ENCODE measurements around the gene WRAP73. TPM values are rescaled to one million over a fixed set of nuclear protein-coding genes. Genes with fewer than 3 reads are reported as not detected.

WRAP73 gene
- total and polyA plus RNA-seq, 2 experiments from 2014 or later = 22.6 to 43.3 TPM

DNA sequence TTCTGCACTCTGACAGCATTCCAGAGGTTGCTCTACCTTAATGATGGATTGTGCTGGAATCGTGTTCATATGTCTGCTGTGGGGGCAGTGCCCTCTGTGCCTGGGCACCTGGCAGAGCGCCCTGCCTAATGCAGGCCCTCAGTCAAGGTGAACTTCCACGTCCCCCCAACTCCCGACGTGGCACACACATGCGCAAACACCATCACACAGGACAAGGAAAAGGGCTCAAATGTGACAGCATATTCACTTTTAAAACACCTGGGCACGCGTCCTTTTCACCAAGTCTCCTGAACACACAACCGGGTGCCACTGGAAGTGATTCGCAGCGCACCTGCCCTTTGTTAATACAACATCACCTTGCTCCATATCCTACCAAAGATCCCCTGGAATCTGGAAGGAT lies 13.4 kb downstream of the WRAP73 start:
- Histone ChIP-seq H3K9me2 (ENCODE audit: insufficient read depth) (no peaks in the 10 kb centered on the region), H3K4me1 (ENCODE audit: insufficient read depth) (no peaks in the 10 kb centered on the region), H3K36me3 (ENCODE audit: insufficient read depth) (peaks cover 13% of the 10 kb centered on the region; the same call in 1 of the 2 replicates), H2AFZ (no peak overlapping the region), H3K4me3 (no peak overlapping the region), H4K20me1 (replicated peaks; ENCODE audit: insufficient read depth) (peaks cover 3% of the 10 kb centered on the region; the same call in 1 of the 2 replicates), H3F3A (replicated peaks; ENCODE audit: low read depth) (no peaks in the 10 kb centered on the region; the same call in 1 of the 2 replicates), H3K79me2 (replicated peaks; ENCODE audit: insufficient read depth) (peaks cover under 1% of the 10 kb centered on the region; the same call in 1 of the 2 replicates), H3K27me3 (ENCODE audit: insufficient read depth) (no peaks in the 10 kb centered on the region), H3K4me2 (no peak overlapping the region), H3K27ac (ENCODE audit: low read depth) (no peak overlapping the region)
- DNase-seq (ENCODE audit: low spot score) = no peak
- Mint-ChIP-seq H3K36me3 (ENCODE audit: low read depth) (peaks cover 35% of the 10 kb centered on the region), H3K4me1 (peaks cover 3% of the 10 kb centered on the region; the same call in 2 of the 3 replicates), H3K4me3 (no peak overlapping the region), H3K9me3 (no peaks in the 10 kb centered on the region), H3K27ac (no peak overlapping the region), H3K27me3 (ENCODE audit: insufficient read depth, low read depth, poor library complexity) (peaks cover 3% of the 10 kb centered on the region)
- ATAC-seq = no peak
- no peak for TF ChIP-seq CREB1 (CRISPR knock-in tag; IDR thresholded peaks at IDR 0.05; ENCODE audit: low read depth)
- TF ChIP-seq STAT1 (IDR thresholded peaks at IDR 0.05; ENCODE audit: unreplicated experiment) = no peak
- TF ChIP-seq, protein P1, sequence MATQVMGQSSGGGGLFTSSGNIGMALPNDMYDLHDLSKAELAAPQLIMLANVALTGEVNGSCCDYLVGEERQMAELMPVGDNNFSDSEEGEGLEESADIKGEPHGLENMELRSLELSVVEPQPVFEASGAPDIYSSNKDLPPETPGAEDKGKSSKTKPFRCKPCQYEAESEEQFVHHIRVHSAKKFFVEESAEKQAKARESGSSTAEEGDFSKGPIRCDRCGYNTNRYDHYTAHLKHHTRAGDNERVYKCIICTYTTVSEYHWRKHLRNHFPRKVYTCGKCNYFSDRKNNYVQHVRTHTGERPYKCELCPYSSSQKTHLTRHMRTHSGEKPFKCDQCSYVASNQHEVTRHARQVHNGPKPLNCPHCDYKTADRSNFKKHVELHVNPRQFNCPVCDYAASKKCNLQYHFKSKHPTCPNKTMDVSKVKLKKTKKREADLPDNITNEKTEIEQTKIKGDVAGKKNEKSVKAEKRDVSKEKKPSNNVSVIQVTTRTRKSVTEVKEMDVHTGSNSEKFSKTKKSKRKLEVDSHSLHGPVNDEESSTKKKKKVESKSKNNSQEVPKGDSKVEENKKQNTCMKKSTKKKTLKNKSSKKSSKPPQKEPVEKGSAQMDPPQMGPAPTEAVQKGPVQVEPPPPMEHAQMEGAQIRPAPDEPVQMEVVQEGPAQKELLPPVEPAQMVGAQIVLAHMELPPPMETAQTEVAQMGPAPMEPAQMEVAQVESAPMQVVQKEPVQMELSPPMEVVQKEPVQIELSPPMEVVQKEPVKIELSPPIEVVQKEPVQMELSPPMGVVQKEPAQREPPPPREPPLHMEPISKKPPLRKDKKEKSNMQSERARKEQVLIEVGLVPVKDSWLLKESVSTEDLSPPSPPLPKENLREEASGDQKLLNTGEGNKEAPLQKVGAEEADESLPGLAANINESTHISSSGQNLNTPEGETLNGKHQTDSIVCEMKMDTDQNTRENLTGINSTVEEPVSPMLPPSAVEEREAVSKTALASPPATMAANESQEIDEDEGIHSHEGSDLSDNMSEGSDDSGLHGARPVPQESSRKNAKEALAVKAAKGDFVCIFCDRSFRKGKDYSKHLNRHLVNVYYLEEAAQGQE (IDR thresholded peaks at IDR 0.05; ENCODE audit: unreplicated experiment) = no peak
- TF ChIP-seq ZNF331 (CRISPR knock-in tag; IDR thresholded peaks at IDR 0.05; ENCODE audit: low read depth) = no peak
- no peak for TF ChIP-seq NANOG (IDR thresholded peaks at IDR 0.05; ENCODE audit: borderline replicate concordance)
- TF ChIP-seq EZH2phosphoT487 (IDR thresholded peaks at IDR 0.05; ENCODE audit: unreplicated experiment) = no peak
- no peak for TF ChIP-seq ZNF114 (CRISPR knock-in tag; IDR thresholded peaks at IDR 0.05)
- TF ChIP-seq, protein P2, sequence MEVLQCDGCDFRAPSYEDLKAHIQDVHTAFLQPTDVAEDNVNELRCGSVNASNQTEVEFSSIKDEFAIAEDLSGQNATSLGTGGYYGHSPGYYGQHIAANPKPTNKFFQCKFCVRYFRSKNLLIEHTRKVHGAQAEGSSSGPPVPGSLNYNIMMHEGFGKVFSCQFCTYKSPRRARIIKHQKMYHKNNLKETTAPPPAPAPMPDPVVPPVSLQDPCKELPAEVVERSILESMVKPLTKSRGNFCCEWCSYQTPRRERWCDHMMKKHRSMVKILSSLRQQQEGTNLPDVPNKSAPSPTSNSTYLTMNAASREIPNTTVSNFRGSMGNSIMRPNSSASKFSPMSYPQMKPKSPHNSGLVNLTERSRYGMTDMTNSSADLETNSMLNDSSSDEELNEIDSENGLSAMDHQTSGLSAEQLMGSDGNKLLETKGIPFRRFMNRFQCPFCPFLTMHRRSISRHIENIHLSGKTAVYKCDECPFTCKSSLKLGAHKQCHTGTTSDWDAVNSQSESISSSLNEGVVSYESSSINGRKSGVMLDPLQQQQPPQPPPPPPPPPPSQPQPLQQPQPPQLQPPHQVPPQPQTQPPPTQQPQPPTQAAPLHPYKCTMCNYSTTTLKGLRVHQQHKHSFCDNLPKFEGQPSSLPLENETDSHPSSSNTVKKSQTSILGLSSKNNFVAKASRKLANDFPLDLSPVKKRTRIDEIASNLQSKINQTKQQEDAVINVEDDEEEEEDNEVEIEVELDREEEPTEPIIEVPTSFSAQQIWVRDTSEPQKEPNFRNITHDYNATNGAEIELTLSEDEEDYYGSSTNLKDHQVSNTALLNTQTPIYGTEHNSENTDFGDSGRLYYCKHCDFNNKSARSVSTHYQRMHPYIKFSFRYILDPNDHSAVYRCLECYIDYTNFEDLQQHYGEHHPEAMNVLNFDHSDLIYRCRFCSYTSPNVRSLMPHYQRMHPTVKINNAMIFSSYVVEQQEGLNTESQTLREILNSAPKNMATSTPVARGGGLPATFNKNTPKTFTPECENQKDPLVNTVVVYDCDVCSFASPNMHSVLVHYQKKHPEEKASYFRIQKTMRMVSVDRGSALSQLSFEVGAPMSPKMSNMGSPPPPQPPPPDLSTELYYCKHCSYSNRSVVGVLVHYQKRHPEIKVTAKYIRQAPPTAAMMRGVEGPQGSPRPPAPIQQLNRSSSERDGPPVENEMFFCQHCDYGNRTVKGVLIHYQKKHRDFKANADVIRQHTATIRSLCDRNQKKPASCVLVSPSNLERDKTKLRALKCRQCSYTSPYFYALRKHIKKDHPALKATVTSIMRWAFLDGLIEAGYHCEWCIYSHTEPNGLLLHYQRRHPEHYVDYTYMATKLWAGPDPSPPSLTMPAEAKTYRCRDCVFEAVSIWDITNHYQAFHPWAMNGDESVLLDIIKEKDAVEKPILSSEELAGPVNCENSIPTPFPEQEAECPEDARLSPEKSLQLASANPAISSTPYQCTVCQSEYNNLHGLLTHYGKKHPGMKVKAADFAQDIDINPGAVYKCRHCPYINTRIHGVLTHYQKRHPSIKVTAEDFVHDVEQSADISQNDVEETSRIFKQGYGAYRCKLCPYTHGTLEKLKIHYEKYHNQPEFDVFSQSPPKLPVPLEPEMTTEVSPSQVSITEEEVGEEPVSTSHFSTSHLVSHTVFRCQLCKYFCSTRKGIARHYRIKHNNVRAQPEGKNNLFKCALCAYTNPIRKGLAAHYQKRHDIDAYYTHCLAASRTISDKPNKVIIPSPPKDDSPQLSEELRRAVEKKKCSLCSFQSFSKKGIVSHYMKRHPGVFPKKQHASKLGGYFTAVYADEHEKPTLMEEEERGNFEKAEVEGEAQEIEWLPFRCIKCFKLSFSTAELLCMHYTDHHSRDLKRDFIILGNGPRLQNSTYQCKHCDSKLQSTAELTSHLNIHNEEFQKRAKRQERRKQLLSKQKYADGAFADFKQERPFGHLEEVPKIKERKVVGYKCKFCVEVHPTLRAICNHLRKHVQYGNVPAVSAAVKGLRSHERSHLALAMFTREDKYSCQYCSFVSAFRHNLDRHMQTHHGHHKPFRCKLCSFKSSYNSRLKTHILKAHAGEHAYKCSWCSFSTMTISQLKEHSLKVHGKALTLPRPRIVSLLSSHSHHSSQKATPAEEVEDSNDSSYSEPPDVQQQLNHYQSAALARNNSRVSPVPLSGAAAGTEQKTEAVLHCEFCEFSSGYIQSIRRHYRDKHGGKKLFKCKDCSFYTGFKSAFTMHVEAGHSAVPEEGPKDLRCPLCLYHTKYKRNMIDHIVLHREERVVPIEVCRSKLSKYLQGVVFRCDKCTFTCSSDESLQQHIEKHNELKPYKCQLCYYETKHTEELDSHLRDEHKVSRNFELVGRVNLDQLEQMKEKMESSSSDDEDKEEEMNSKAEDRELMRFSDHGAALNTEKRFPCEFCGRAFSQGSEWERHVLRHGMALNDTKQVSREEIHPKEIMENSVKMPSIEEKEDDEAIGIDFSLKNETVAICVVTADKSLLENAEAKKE (CRISPR knock-in tag; IDR thresholded peaks at IDR 0.05) = no peak
- no peak for TF ChIP-seq POLR2AphosphoS5 (IDR thresholded peaks at IDR 0.05; ENCODE audit: low read depth)
- TF ChIP-seq JUNB (IDR thresholded peaks at IDR 0.05; ENCODE audit: unreplicated experiment) = no peak
- TF ChIP-seq, protein P3, sequence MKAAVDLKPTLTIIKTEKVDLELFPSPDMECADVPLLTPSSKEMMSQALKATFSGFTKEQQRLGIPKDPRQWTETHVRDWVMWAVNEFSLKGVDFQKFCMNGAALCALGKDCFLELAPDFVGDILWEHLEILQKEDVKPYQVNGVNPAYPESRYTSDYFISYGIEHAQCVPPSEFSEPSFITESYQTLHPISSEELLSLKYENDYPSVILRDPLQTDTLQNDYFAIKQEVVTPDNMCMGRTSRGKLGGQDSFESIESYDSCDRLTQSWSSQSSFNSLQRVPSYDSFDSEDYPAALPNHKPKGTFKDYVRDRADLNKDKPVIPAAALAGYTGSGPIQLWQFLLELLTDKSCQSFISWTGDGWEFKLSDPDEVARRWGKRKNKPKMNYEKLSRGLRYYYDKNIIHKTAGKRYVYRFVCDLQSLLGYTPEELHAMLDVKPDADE (IDR thresholded peaks at IDR 0.05) = no peak
- no peak for TF ChIP-seq EZH2 (IDR thresholded peaks at IDR 0.05; ENCODE audit: low read depth, unreplicated experiment)

Data from GM23338 (cell line).